Measurements from ENCODE around the gene ISX. TPM values are rescaled to one million over a fixed set of nuclear protein-coding genes. Genes with fewer than 3 reads are reported as not detected.

The ISX gene
- total RNA-seq, 2 experiments from 2014 or later: not detected

- POLR2A ChIA-PET: no interaction called here
- Mint-ChIP-seq H3K9me3 (no peaks in the 10 kb centered on the region), H3K27ac (no peak overlapping the region), H3K36me3 (ENCODE audit: low read depth) (no peaks in the 10 kb centered on the region), H3K4me1 (peaks cover 3% of the 10 kb centered on the region), H3K27me3 (no peaks in the 10 kb centered on the region), H3K4me3 (no peak overlapping the region)
- CTCF ChIA-PET: no interaction called here
- no peak for DNase-seq
These were observed 6.3 kb upstream of the ISX start for GRCh38 chr22:35059632-35060031.

DNA sequence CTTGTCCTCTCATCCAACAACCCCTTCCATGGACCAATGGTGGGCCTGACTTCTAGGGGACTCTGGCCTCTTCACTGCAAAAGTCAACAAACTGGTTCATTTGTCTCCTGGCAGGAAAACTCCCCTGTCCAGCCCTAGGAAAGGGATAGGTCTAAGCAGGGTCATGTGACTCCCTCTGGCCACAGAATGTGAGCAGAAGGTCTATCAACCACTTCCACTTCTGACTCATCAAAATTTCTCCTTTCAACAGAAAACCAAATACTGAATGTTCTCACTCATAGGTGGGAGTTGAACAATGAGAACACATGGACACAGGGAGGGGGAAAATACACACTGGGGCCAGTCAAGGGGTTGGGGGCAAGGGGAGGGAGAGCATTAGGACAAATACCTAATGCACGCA, 1.3 kb upstream of the ISX start:
- no peak overlapping the region for H3K4me3 Mint-ChIP-seq
- H3K36me3 Mint-ChIP-seq (ENCODE audit: low read depth): no peaks in the 10 kb centered on the region
- CTCF ChIA-PET: no interaction called here
- H3K4me1 Mint-ChIP-seq: peaks cover 6% of the 10 kb centered on the region
- POLR2A ChIA-PET: no interaction called here
- no peak for DNase-seq
- H3K9me3 Mint-ChIP-seq: no peaks in the 10 kb centered on the region
- H3K27ac Mint-ChIP-seq: no peak overlapping the region
- no peaks in the 10 kb centered on the region for H3K27me3 Mint-ChIP-seq

GRCh38 chr22:35065183-35065582, 775 bp upstream of the ISX start:
- H3K9me3 Mint-ChIP-seq: no peaks in the 10 kb centered on the region
- no peak overlapping the region for H3K4me3 Mint-ChIP-seq
- no peak for DNase-seq
- H3K27me3 Mint-ChIP-seq: no peaks in the 10 kb centered on the region
- ChIA-PET CTCF (interaction anchor here (0.7 kb wide), 1 partner anchor 74 kb away, joined by 3 read pairs; no protein-coding TSS in a partner anchor), POLR2A (no interaction called here)
- H3K27ac Mint-ChIP-seq: no peak overlapping the region
- peaks cover 6% of the 10 kb centered on the region for H3K4me1 Mint-ChIP-seq
- no peaks in the 10 kb centered on the region for H3K36me3 Mint-ChIP-seq (ENCODE audit: low read depth)

DNA sequence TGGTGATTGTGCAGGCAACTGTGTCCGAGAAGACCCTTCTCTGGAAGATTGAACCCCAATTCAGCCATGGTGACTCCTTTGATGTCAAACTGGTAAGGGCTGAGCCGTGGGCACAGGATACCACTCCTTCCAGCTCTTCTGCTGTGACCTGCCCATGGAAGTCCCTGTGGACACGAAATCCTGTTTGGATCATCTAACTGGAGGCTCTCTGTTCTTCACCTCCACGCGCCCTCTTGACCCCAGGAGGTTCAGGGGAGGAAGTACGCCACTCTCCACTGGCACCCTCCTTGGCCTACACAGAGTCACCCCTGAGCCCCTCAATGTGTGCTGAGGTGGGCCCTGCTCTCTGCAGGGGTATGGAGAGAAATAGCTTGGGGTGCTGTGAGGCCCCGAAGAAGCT, 810 bp downstream of the ISX start:
- H3K36me3 Mint-ChIP-seq (ENCODE audit: low read depth): no peaks in the 10 kb centered on the region
- ChIA-PET POLR2A (no interaction called here), CTCF (no interaction called here)
- peaks cover 6% of the 10 kb centered on the region for H3K4me1 Mint-ChIP-seq
- H3K4me3 Mint-ChIP-seq: no peak overlapping the region
- DNase-seq: no peak
- H3K27ac Mint-ChIP-seq: no peak overlapping the region
- H3K27me3 Mint-ChIP-seq: peaks cover 1% of the 10 kb centered on the region
- no peaks in the 10 kb centered on the region for H3K9me3 Mint-ChIP-seq

- ChIA-PET CTCF (no interaction called here), POLR2A (no interaction called here)
- Mint-ChIP-seq H3K4me1 (peaks cover 4% of the 10 kb centered on the region), H3K9me3 (no peaks in the 10 kb centered on the region), H3K36me3 (ENCODE audit: low read depth) (no peaks in the 10 kb centered on the region), H3K4me3 (no peak overlapping the region), H3K27ac (no peak overlapping the region), H3K27me3 (peaks cover 1% of the 10 kb centered on the region)
- DNase-seq: no peak
These were observed 3.6 kb downstream of the ISX start for GRCh38 chr22:35069541-35069940.

- Mint-ChIP-seq H3K27me3 (peaks cover 1% of the 10 kb centered on the region), H3K4me1 (no peaks in the 10 kb centered on the region), H3K9me3 (no peaks in the 10 kb centered on the region), H3K27ac (no peak overlapping the region), H3K4me3 (no peak overlapping the region), H3K36me3 (ENCODE audit: low read depth) (no peaks in the 10 kb centered on the region)
- CTCF ChIA-PET: no interaction called here
- POLR2A ChIA-PET: no interaction called here
- DNase-seq: no peak
These were observed 4.6 kb downstream of the ISX start for GRCh38 chr22:35070451-35071093.

- H3K27ac Mint-ChIP-seq: no peak overlapping the region
- no peaks in the 10 kb centered on the region for H3K4me1 Mint-ChIP-seq
- H3K36me3 Mint-ChIP-seq (ENCODE audit: low read depth): no peaks in the 10 kb centered on the region
- no peaks in the 10 kb centered on the region for H3K9me3 Mint-ChIP-seq
- no peak overlapping the region for H3K4me3 Mint-ChIP-seq
- ChIA-PET CTCF (no interaction called here), POLR2A (no interaction called here)
- no peak for DNase-seq
- H3K27me3 Mint-ChIP-seq: peaks cover 1% of the 10 kb centered on the region
These were observed 5.8 kb downstream of the ISX start for GRCh38 chr22:35071784-35072183.

DNA sequence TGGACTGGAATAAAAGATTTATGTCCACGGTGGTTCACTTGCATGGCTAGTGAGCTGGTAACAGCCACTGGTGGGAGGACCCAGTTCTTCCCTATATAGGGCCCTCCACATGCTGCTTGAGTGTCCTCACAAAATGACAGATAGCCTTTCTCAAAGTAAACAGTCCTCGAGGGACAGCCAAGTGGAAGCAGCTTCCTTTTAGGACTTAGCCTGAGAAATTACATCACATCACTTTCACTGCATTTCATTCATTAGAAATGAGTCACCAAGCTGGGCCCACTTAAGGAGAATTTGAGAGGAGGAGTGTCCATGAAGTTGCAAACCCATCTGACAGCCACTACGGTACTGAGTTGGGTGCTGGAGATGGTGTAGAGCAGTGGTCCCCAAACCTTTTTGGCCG, 7.0 kb downstream of the ISX start:
- H3K27me3 Mint-ChIP-seq: peaks cover 1% of the 10 kb centered on the region
- ChIA-PET CTCF (no interaction called here), POLR2A (no interaction called here)
- no peaks in the 10 kb centered on the region for H3K36me3 Mint-ChIP-seq (ENCODE audit: low read depth)
- no peaks in the 10 kb centered on the region for H3K9me3 Mint-ChIP-seq
- DNase-seq: no peak
- no peak overlapping the region for H3K4me3 Mint-ChIP-seq
- no peak overlapping the region for H3K27ac Mint-ChIP-seq
- no peaks in the 10 kb centered on the region for H3K4me1 Mint-ChIP-seq

GRCh38 chr22:35074583-35074982, 8.6 kb downstream of the ISX start:
- H3K4me3 Mint-ChIP-seq: no peak overlapping the region
- no peaks in the 10 kb centered on the region for H3K4me1 Mint-ChIP-seq
- DNase-seq: no peak
- H3K36me3 Mint-ChIP-seq (ENCODE audit: low read depth): no peaks in the 10 kb centered on the region
- CTCF ChIA-PET: no interaction called here
- POLR2A ChIA-PET: interaction anchor here (0.7 kb wide), 1 partner anchor 173 kb away, joined by 3 read pairs; no protein-coding TSS in a partner anchor
- no peaks in the 10 kb centered on the region for H3K9me3 Mint-ChIP-seq
- no peak overlapping the region for H3K27ac Mint-ChIP-seq
- peaks cover 1% of the 10 kb centered on the region for H3K27me3 Mint-ChIP-seq

- ChIA-PET CTCF (interaction anchor here (0.9 to 1.7 kb wide), 2 partner anchors 9 to 16 kb away, joined by 3 to 7 read pairs; no protein-coding TSS in a partner anchor), POLR2A (no interaction called here)
- H3K36me3 Mint-ChIP-seq (ENCODE audit: low read depth): no peaks in the 10 kb centered on the region
- no peak for DNase-seq
- no peaks in the 10 kb centered on the region for H3K4me1 Mint-ChIP-seq
- H3K27me3 Mint-ChIP-seq: no peaks in the 10 kb centered on the region
- H3K27ac Mint-ChIP-seq: no peak overlapping the region
- H3K9me3 Mint-ChIP-seq: no peaks in the 10 kb centered on the region
- H3K4me3 Mint-ChIP-seq: no peak overlapping the region
These were observed 10.7 kb downstream of the ISX start for GRCh38 chr22:35076630-35077029.

DNA sequence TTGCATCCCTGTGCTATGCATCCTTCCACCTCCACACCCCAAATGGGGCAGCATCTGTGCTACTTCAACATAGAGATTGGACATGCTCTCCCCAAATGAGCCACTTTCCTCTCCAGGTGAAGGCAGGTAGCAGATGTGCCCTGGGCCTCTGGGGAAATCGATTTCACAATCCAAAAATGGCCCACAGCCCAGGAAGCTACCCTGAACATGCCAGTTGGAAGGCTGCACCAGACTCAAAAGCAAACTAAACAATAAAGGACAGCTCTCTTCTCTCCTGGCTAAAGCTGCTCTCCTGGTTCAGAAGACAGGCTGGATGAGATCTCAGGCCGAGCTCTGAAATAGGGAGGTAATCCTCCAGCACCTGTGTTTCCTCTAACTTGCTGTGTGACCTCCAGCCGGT, 19.7 kb downstream of the ISX start:
- ChIA-PET POLR2A (no interaction called here), CTCF (no interaction called here)
- peaks cover 2% of the 10 kb centered on the region for H3K9me3 Mint-ChIP-seq
- no peak for DNase-seq
- no peak overlapping the region for H3K4me3 Mint-ChIP-seq
- no peaks in the 10 kb centered on the region for H3K27me3 Mint-ChIP-seq
- H3K4me1 Mint-ChIP-seq: no peaks in the 10 kb centered on the region
- no peaks in the 10 kb centered on the region for H3K36me3 Mint-ChIP-seq (ENCODE audit: low read depth)
- H3K27ac Mint-ChIP-seq: no peak overlapping the region

GRCh38 chr22:35089139-35089538, 23.2 kb downstream of the ISX start:
- Mint-ChIP-seq H3K27me3 (peaks cover 2% of the 10 kb centered on the region), H3K4me3 (no peak overlapping the region), H3K9me3 (no peaks in the 10 kb centered on the region), H3K27ac (no peak overlapping the region), H3K4me1 (no peaks in the 10 kb centered on the region), H3K36me3 (ENCODE audit: low read depth) (no peaks in the 10 kb centered on the region)
- POLR2A ChIA-PET: no interaction called here
- CTCF ChIA-PET: interaction anchor here (1.7 kb wide), 1 partner anchor 11 kb away, joined by 6 read pairs; no protein-coding TSS in a partner anchor
- no peak for DNase-seq

GRCh38 chr22:35092406-35092805, 26.4 kb downstream of the ISX start:
- ChIA-PET CTCF (no interaction called here), POLR2A (no interaction called here)
- Mint-ChIP-seq H3K4me1 (no peaks in the 10 kb centered on the region), H3K27ac (no peak overlapping the region), H3K9me3 (no peaks in the 10 kb centered on the region), H3K27me3 (peaks cover 2% of the 10 kb centered on the region), H3K36me3 (ENCODE audit: low read depth) (no peaks in the 10 kb centered on the region), H3K4me3 (no peak overlapping the region)
- DNase-seq: no peak

- no peak for DNase-seq
- H3K9me3 Mint-ChIP-seq: no peaks in the 10 kb centered on the region
- no peaks in the 10 kb centered on the region for H3K27me3 Mint-ChIP-seq
- POLR2A ChIA-PET: no interaction called here
- no peaks in the 10 kb centered on the region for H3K36me3 Mint-ChIP-seq (ENCODE audit: low read depth)
- H3K4me1 Mint-ChIP-seq: no peaks in the 10 kb centered on the region
- no peak overlapping the region for H3K4me3 Mint-ChIP-seq
- H3K27ac Mint-ChIP-seq: no peak overlapping the region
- CTCF ChIA-PET: no interaction called here
These were observed 33.0 kb downstream of the ISX start for GRCh38 chr22:35098921-35099320.
